ENCODE data around the gene SYNE4. TPM values are rescaled to one million over a fixed set of nuclear protein-coding genes. Genes with fewer than 3 reads are reported as not detected.

SYNE4 gene
- total and polyA plus RNA-seq, 2 of the 13 experiments (the other 11 are each of a cell fraction or from before 2014, with no cell fraction given) = 13.7 to 23.0 TPM

GRCh38 chr19:36014012-36014924 is 5.7 kb upstream of the SYNE4 start, which contains the start of gene ALKBH6 (continued):
- TF ChIP-seq ZFP91 (CRISPR knock-in tag; IDR thresholded peaks at IDR 0.05; ENCODE audit: borderline replicate concordance) (peak; percentile 65; the same call in 1 of the 2 replicates), HNRNPL (IDR thresholded peaks at IDR 0.05; ENCODE audit: low read depth, low read length) (no peak), ZNF660 (CRISPR knock-in tag; IDR thresholded peaks at IDR 0.05; ENCODE audit: borderline replicate concordance, low read depth) (no peak), NFYB (CRISPR knock-in tag; IDR thresholded peaks at IDR 0.05) (peak; percentile 94), DNMT3B (CRISPR knock-in tag; conservative IDR thresholded peaks at IDR 0.05) (no peak), ELF3 (CRISPR knock-in tag; IDR thresholded peaks at IDR 0.05) (0 out of 2 replicates have a peak, but pooled peaks have one; percentile 14), ZNF563 (CRISPR knock-in tag; IDR thresholded peaks at IDR 0.05) (no peak), KDM4B (CRISPR knock-in tag; IDR thresholded peaks at IDR 0.05) (no peak), CREB1 (IDR thresholded peaks at IDR 0.05) (peak; percentile 77), CREB1 (CRISPR knock-in tag; IDR thresholded peaks at IDR 0.05) (peak; percentile 92), SIN3A (IDR thresholded peaks at IDR 0.05; ENCODE audit: borderline replicate concordance, low read depth, low read length) (peak; percentile 91; the same call in 1 of the 2 replicates), XRCC5 (optimal IDR thresholded peaks at IDR 0.05; ENCODE audit: low read length) (peak; percentile 26), U2AF2 (IDR thresholded peaks at IDR 0.05; ENCODE audit: low read depth, low read length) (no peak), ZNF256 (CRISPR knock-in tag; conservative IDR thresholded peaks at IDR 0.05) (no peak), ZNF296 (CRISPR knock-in tag; conservative IDR thresholded peaks at IDR 0.05) (no peak), ZNF841 (CRISPR knock-in tag; IDR thresholded peaks at IDR 0.05; ENCODE audit: borderline replicate concordance) (no peak), CBX1 (IDR thresholded peaks at IDR 0.05; ENCODE audit: low read depth) (no peak), GATA4 (IDR thresholded peaks at IDR 0.05; ENCODE audit: borderline replicate concordance, low read depth) (0 out of 2 replicates have a peak, but pooled peaks have one; percentile 12), MYC (CRISPR knock-in tag; IDR thresholded peaks at IDR 0.05; ENCODE audit: borderline replicate concordance) (peak; percentile 49; the same call in 1 of the 2 replicates), PCBP1 (IDR thresholded peaks at IDR 0.05; ENCODE audit: borderline replicate concordance, low read depth, low read length) (peak; percentile 89; the same call in 1 of the 2 replicates), SALL2 (CRISPR knock-in tag; IDR thresholded peaks at IDR 0.05) (no peak), RXRA (CRISPR knock-in tag; IDR thresholded peaks at IDR 0.05) (no peak), CREBL2 (CRISPR knock-in tag; IDR thresholded peaks at IDR 0.05; ENCODE audit: borderline replicate concordance) (no peak; the same call in 1 of the 2 replicates), ZNF616 (CRISPR knock-in tag; IDR thresholded peaks at IDR 0.05; ENCODE audit: low read depth) (no peak), FOXK2 (IDR thresholded peaks at IDR 0.05) (no peak)
- TF ChIP-seq, protein P1, sequence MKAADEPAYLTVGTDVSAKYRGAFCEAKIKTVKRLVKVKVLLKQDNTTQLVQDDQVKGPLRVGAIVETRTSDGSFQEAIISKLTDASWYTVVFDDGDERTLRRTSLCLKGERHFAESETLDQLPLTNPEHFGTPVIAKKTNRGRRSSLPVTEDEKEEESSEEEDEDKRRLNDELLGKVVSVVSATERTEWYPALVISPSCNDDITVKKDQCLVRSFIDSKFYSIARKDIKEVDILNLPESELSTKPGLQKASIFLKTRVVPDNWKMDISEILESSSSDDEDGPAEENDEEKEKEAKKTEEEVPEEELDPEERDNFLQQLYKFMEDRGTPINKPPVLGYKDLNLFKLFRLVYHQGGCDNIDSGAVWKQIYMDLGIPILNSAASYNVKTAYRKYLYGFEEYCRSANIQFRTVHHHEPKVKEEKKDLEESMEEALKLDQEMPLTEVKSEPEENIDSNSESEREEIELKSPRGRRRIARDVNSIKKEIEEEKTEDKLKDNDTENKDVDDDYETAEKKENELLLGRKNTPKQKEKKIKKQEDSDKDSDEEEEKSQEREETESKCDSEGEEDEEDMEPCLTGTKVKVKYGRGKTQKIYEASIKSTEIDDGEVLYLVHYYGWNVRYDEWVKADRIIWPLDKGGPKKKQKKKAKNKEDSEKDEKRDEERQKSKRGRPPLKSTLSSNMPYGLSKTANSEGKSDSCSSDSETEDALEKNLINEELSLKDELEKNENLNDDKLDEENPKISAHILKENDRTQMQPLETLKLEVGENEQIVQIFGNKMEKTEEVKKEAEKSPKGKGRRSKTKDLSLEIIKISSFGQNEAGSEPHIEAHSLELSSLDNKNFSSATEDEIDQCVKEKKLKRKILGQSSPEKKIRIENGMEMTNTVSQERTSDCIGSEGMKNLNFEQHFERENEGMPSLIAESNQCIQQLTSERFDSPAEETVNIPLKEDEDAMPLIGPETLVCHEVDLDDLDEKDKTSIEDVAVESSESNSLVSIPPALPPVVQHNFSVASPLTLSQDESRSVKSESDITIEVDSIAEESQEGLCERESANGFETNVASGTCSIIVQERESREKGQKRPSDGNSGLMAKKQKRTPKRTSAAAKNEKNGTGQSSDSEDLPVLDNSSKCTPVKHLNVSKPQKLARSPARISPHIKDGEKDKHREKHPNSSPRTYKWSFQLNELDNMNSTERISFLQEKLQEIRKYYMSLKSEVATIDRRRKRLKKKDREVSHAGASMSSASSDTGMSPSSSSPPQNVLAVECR (CRISPR knock-in tag; IDR thresholded peaks at IDR 0.05; ENCODE audit: borderline replicate concordance) = peak; percentile 90

All from HepG2 (cell line).